Measurements from ENCODE around the gene PRKAG2. TPM values are rescaled to one million over a fixed set of nuclear protein-coding genes. Genes with fewer than 3 reads are reported as not detected.
"Not testable (repeated sequence)": the region's sequence is repeated elsewhere in the genome, so short reads cannot be mapped to it uniquely, and the experiment has no call there.

The PRKAG2 gene
- total RNA-seq, 1 donor from 2014 or later: 4.7 TPM

DNA sequence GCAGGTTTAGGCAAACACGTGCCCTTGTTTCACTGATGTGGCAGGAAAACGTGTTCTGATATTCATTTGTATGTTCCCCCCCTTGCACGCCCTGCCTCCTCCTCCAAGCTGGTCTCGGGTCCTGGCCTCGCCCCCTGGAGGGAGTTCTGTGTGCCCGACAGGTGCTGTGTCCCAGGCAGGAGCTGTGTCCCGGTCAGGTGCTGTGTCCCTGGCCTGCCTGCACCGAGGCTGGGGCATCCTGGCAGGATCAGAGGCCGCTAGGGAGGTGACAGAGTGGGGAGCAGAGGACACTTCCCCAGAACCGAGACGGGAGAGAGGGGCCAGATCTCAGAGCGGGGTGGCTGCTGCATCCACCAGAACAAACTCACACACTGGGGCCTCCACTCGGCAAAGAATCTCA lies 45.3 kb downstream of the PRKAG2 start:
- H3K9ac ChIP-seq (ENCODE audit: low read depth in 1 of 3, low read length in 3 of 3): no peak overlapping the region
- H3K9me3 ChIP-seq (ENCODE audit: control insufficient read depth in 3 of 3, low read length in 3 of 3): no peaks in the 10 kb centered on the region
- peaks cover 0 to 4% (median 0%) of the 10 kb centered on the region in 3 donors for H3K27me3 ChIP-seq (ENCODE audit: control insufficient read depth in 3 of 3, insufficient read depth in 3 of 3, low read length in 3 of 3)
- H3K4me1 ChIP-seq (ENCODE audit: control insufficient read depth in 3 of 3, insufficient read depth in 3 of 3, low read length in 3 of 3): no peaks in the 10 kb centered on the region
- H3K27ac ChIP-seq (ENCODE audit: low read depth, low read length): no peak overlapping the region
- H3K36me3 ChIP-seq (ENCODE audit: control insufficient read depth in 3 of 3, insufficient read depth in 3 of 3, low read length in 3 of 3): no peaks in the 10 kb centered on the region
- H3K4me3 ChIP-seq (ENCODE audit: low read length in 3 of 3): no peak overlapping the region

DNA sequence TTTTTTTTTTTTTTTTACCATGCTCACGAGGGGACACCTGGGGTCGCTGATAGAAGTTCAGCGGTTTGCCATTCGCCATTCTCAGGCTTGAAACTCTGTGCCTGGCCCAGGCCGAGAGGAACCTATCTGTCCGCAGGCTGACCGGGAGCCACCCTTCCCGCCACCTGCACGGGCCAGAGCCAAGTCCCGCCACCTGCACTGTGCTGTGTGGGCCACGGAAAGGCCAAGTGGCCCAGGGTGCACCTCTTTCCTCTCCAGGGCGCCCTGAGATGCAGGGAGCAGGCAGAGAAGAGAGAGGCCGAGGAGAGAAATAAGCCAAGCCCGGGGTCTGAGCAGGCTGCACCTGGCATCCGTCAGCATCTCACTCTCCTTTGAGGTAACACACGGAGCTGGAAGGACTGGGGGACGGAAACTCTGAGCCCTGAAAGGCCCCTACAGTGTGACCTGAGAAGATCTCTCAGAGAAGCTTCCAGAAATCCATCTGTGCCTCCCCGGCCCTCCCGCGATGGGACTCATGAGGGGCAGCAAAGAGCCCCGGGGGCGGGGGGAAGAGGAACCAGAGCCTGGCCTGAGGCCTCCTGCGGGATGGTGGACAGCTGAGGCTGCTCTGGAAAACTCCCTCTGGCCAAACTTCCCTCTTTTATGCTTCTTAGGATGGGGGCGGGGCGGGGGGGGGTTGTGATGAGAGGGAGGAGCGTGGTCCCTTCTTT lies 46.6 kb downstream of the PRKAG2 start:
- no peak overlapping the region for H3K9ac ChIP-seq (ENCODE audit: low read depth in 1 of 3, low read length in 3 of 3)
- H3K4me3 ChIP-seq (ENCODE audit: low read length in 3 of 3): no peak overlapping the region
- H3K9me3 ChIP-seq (ENCODE audit: control insufficient read depth in 3 of 3, low read length in 3 of 3): no peaks in the 10 kb centered on the region
- no peak overlapping the region for H3K27ac ChIP-seq (ENCODE audit: low read depth, low read length)
- peaks cover 0 to 3% (median 0%) of the 10 kb centered on the region in 3 donors for H3K27me3 ChIP-seq (ENCODE audit: control insufficient read depth in 3 of 3, insufficient read depth in 3 of 3, low read length in 3 of 3)
- H3K36me3 ChIP-seq (ENCODE audit: control insufficient read depth in 3 of 3, insufficient read depth in 3 of 3, low read length in 3 of 3): no peaks in the 10 kb centered on the region
- peaks cover 3 to 6% (median 5%) of the 10 kb centered on the region in 3 donors for H3K4me1 ChIP-seq (ENCODE audit: control insufficient read depth in 3 of 3, insufficient read depth in 3 of 3, low read length in 3 of 3)

DNA sequence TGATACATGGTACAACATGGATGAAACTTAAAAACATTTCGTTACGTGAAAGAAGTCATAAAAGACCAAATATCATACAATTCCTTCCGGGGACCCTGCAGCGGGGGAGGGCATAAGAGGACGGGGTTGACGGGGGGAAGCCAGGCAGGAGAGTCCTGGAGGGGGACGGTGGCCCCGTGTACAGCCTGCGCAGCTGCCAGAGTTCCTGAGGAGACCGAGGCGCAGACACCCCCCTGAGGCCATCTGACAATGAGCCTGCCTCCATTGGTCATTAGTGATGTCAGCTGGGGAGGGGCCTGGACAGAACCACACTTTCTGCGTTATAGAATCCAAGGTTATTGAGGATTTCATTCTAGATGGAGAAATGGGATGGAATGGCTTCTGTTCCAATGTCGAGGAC lies 47.2 kb downstream of the PRKAG2 start:
- Histone ChIP-seq H3K4me3 (ENCODE audit: low read length in 3 of 3) (no peak overlapping the region), H3K27me3 (ENCODE audit: control insufficient read depth in 3 of 3, insufficient read depth in 3 of 3, low read length in 3 of 3) (peaks cover 0 to 3% (median 0%) of the 10 kb centered on the region in 3 donors), H3K27ac (ENCODE audit: low read depth, low read length) (no peak overlapping the region), H3K36me3 (ENCODE audit: control insufficient read depth in 3 of 3, insufficient read depth in 3 of 3, low read length in 3 of 3) (no peaks in the 10 kb centered on the region), H3K4me1 (ENCODE audit: control insufficient read depth in 3 of 3, insufficient read depth in 3 of 3, low read length in 3 of 3) (peaks cover 4 to 8% (median 5%) of the 10 kb centered on the region in 3 donors), H3K9ac (ENCODE audit: low read depth in 1 of 3, low read length in 3 of 3) (no peak overlapping the region), H3K9me3 (ENCODE audit: control insufficient read depth in 3 of 3, low read length in 3 of 3) (no peaks in the 10 kb centered on the region)

DNA sequence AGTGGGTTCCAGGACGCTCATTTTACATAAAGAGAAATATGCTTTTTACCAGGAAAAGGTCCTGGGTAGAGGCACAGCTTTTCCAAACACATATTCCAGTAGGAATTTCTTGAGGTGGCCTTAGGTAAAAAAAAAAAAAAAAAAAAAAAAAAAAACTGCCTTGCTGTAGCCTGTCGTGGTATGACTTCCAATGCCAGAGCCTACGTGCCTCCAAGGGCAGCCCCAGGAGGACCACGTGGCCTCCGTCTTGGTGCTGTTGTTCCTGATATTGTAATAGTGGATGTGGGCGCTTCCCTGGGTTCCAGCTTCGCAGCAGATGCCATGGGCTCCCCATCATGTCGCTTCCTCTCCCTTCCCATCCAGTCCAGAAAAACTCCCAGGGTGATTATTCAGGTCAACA lies 49.3 kb downstream of the PRKAG2 start:
- H3K4me1 ChIP-seq (ENCODE audit: control insufficient read depth in 3 of 3, insufficient read depth in 3 of 3, low read length in 3 of 3): peaks cover 5 to 12% (median 7%) of the 10 kb centered on the region in 3 donors

DNA sequence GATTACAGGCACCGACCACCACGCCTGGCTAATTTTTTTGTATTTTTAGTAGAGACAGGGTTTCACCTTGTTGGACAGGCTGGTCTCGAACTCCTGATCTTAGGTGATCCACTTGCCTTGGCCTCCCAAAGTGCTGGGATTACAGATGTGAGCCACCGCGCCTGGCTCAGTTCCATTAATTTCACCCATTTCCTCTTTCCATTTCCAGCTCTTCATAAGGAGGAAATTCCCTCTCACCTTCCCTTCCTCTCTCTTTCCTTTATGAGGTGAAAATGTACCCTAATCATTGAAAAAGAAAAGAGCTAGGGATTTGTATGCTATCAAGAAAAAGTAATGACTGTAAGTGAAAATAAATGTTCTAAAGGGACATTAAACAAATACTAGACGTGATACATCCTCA lies 50.6 kb downstream of the PRKAG2 start:
- not testable (repeated sequence) for H3K4me3 ChIP-seq (ENCODE audit: low read length in 3 of 3); H3K36me3 ChIP-seq (ENCODE audit: control insufficient read depth in 3 of 3, insufficient read depth in 3 of 3, low read length in 3 of 3); H3K27ac ChIP-seq (ENCODE audit: low read depth, low read length); H3K9me3 ChIP-seq (ENCODE audit: control insufficient read depth in 3 of 3, low read length in 3 of 3); H3K27me3 ChIP-seq (ENCODE audit: control insufficient read depth in 3 of 3, insufficient read depth in 3 of 3, low read length in 3 of 3); H3K9ac ChIP-seq (ENCODE audit: low read depth in 1 of 3, low read length in 3 of 3)
- H3K4me1 ChIP-seq (ENCODE audit: control insufficient read depth in 3 of 3, insufficient read depth in 3 of 3, low read length in 3 of 3): peaks cover 5 to 17% (median 7%) of the 10 kb centered on the region in 3 donors

More for the DNA sequence above, 49.3 kb downstream of the PRKAG2 start:
- H3K9me3 ChIP-seq (ENCODE audit: control insufficient read depth in 3 of 3, low read length in 3 of 3): no peaks in the 10 kb centered on the region
- H3K36me3 ChIP-seq (ENCODE audit: control insufficient read depth in 3 of 3, insufficient read depth in 3 of 3, low read length in 3 of 3): no peaks in the 10 kb centered on the region
- H3K4me3 ChIP-seq (ENCODE audit: low read length in 3 of 3): no peak overlapping the region
- peaks cover 0 to 3% (median 0%) of the 10 kb centered on the region in 3 donors for H3K27me3 ChIP-seq (ENCODE audit: control insufficient read depth in 3 of 3, insufficient read depth in 3 of 3, low read length in 3 of 3)
- no peak overlapping the region for H3K27ac ChIP-seq (ENCODE audit: low read depth, low read length)
- H3K9ac ChIP-seq (ENCODE audit: low read depth in 1 of 3, low read length in 3 of 3): no peak overlapping the region

DNA sequence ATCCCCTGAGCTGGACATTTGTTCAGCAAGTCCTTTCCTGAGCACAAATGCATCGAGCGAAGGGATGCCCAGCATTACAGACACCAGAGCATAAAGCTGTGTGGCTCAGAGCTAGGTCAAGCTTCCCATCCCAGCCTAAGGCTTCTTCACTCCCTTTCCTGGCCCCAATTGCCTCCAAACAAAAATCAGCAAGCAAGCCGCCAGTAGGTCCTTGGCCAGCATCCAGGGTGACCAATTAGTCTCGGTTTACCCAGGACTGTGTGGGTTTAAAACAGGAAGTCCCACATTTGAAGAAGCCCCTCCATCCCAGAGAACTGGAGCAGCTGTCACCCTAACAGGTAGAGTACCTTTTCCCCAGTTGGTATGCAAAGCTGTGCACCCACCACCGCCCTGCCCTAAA lies 51.2 kb downstream of the PRKAG2 start:
- Histone ChIP-seq H3K27me3 (ENCODE audit: control insufficient read depth in 3 of 3, insufficient read depth in 3 of 3, low read length in 3 of 3) (peaks cover 0 to 3% (median 0%) of the 10 kb centered on the region in 3 donors), H3K27ac (ENCODE audit: low read depth, low read length) (no peak overlapping the region), H3K9ac (ENCODE audit: low read depth in 1 of 3, low read length in 3 of 3) (no peak overlapping the region), H3K4me1 (ENCODE audit: control insufficient read depth in 3 of 3, insufficient read depth in 3 of 3, low read length in 3 of 3) (peaks cover 5 to 17% (median 7%) of the 10 kb centered on the region in 3 donors), H3K9me3 (ENCODE audit: control insufficient read depth in 3 of 3, low read length in 3 of 3) (no peaks in the 10 kb centered on the region), H3K4me3 (ENCODE audit: low read length in 3 of 3) (no peak overlapping the region), H3K36me3 (ENCODE audit: control insufficient read depth in 3 of 3, insufficient read depth in 3 of 3, low read length in 3 of 3) (no peaks in the 10 kb centered on the region)

DNA sequence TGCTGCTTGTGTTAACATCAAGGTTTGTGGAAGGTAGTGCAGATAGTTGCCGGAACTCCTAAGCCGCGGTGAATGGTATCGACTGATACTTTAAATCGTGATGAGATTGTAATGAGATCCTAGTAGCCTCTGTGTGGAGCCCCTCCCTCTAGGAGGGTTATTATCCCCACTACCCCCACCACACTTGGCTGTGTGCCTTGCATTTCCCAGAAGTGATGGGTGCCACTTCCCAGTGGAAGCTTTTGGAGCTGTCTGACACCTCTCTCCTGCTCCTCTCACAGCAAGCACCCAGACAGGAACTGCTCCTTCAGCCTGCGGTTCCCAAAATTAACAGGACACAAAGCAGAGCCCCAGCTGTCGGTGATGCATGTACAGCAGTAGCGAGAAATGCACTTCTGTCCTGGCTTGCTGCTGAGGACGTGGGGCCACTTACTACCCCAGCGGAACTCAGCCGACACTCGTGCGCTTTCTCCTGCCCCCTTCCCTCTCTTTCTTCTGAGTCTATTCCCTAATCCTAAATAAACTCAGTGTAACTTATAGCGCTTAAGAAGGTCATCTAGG lies 52.5 kb downstream of the PRKAG2 start:
- H3K4me1 ChIP-seq (ENCODE audit: control insufficient read depth in 3 of 3, insufficient read depth in 3 of 3, low read length in 3 of 3): peaks cover 5 to 17% (median 7%) of the 10 kb centered on the region in 3 donors
- peak overlapping the region; percentile 19 for H3K27ac ChIP-seq (ENCODE audit: low read depth, low read length)
- no peak overlapping the region for H3K4me3 ChIP-seq (ENCODE audit: low read length in 3 of 3)
- H3K9me3 ChIP-seq (ENCODE audit: control insufficient read depth in 3 of 3, low read length in 3 of 3): no peaks in the 10 kb centered on the region
- no peaks in the 10 kb centered on the region for H3K36me3 ChIP-seq (ENCODE audit: control insufficient read depth in 3 of 3, insufficient read depth in 3 of 3, low read length in 3 of 3)
- peaks cover 0 to 3% (median 0%) of the 10 kb centered on the region in 3 donors for H3K27me3 ChIP-seq (ENCODE audit: control insufficient read depth in 3 of 3, insufficient read depth in 3 of 3, low read length in 3 of 3)
- H3K9ac ChIP-seq (ENCODE audit: low read depth in 1 of 3, low read length in 3 of 3): no peak overlapping the region

DNA sequence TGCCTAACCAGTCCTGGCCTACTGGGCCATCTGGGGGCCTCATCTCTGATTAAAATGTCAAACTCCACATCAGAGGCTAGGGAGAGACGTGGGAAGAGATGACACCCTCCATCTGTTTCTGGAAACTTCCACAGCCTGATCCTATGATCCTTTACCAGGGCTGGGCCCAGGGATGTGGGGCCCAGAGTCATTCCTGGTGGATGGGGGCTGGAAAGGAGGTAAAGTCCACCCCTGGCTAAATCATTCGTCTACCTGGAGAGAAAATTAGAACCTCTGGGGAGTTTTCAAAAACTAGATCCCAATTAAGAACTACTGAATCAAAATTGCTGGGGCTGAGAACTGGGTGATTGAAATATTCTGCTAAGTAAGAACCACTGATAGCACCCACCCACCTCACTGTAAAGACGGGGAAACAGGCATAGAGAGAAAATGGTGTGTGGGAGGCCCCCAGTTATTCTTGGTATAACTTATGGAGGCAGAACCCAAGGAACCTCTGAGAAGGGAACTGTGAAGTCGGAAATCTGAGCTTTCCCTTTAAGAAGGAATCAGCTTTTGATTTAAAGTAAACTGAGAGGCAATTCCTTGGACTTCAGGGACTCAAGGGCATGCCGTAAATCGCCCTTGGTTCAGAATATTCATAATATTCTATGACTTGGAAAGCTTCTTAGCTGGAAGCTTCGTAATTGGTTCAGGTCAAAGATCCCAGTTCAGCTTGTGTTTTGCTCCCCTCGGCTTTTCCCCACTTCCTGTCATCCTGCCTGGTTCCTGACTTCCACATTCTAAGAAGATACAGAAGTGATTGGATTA lies 53.1 kb downstream of the PRKAG2 start:
- Histone ChIP-seq H3K27ac (ENCODE audit: low read depth, low read length) (peak overlapping the region; percentile 19), H3K4me1 (ENCODE audit: control insufficient read depth in 3 of 3, insufficient read depth in 3 of 3, low read length in 3 of 3) (peaks cover 5 to 21% (median 7%) of the 10 kb centered on the region in 3 donors), H3K36me3 (ENCODE audit: control insufficient read depth in 3 of 3, insufficient read depth in 3 of 3, low read length in 3 of 3) (no peaks in the 10 kb centered on the region), H3K27me3 (ENCODE audit: control insufficient read depth in 3 of 3, insufficient read depth in 3 of 3, low read length in 3 of 3) (peaks cover 0 to 3% (median 0%) of the 10 kb centered on the region in 3 donors), H3K9ac (ENCODE audit: low read depth in 1 of 3, low read length in 3 of 3) (no peak overlapping the region), H3K9me3 (ENCODE audit: control insufficient read depth in 3 of 3, low read length in 3 of 3) (no peaks in the 10 kb centered on the region), H3K4me3 (ENCODE audit: low read length in 3 of 3) (no peak overlapping the region)

DNA sequence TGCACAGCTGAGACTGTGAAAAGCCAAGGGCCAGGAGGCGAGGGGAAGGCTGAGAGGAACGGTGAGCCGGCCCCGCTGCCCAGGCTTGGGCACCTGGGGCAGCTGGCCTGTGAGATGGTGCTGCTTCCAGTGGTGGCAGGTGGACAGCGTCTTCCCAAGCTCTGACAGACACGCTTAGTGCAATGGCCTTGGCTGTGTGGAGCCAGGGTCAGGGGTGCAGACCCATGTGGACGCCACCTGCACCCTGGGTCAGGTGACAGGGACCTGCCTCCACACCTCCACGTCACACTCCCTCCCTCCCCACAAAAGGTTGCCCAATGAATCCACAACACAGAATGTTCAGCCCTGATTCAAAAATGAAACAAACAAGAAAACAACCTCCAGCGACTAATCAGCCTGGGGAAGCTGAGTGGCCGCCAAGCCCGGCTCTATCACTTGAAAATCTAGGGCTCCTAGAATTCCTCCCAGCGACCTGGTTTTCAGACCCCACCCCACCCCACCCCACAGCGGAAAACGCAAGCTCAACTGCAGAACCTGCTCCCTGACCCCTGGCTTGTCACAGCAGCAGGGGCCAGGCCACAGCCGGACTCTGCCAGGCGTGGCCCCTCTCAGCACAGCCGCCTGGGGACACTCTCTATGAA lies 54.3 kb downstream of the PRKAG2 start:
- peaks cover 7 to 28% (median 9%) of the 10 kb centered on the region in 3 donors for H3K4me1 ChIP-seq (ENCODE audit: control insufficient read depth in 3 of 3, insufficient read depth in 3 of 3, low read length in 3 of 3)
- no peaks in the 10 kb centered on the region for H3K9me3 ChIP-seq (ENCODE audit: control insufficient read depth in 3 of 3, low read length in 3 of 3)
- H3K4me3 ChIP-seq (ENCODE audit: low read length in 3 of 3): no peak overlapping the region
- H3K36me3 ChIP-seq (ENCODE audit: control insufficient read depth in 3 of 3, insufficient read depth in 3 of 3, low read length in 3 of 3): no peaks in the 10 kb centered on the region
- H3K27ac ChIP-seq (ENCODE audit: low read depth, low read length): no peak overlapping the region
- no peak overlapping the region for H3K9ac ChIP-seq (ENCODE audit: low read depth in 1 of 3, low read length in 3 of 3)
- peaks cover 0 to 3% (median 0%) of the 10 kb centered on the region in 3 donors for H3K27me3 ChIP-seq (ENCODE audit: control insufficient read depth in 3 of 3, insufficient read depth in 3 of 3, low read length in 3 of 3)
